Measurements from ENCODE around the gene LRRC71. TPM values are rescaled to one million over a fixed set of nuclear protein-coding genes. Genes with fewer than 3 reads are reported as not detected.
A peak's percentile ranks its signal among the peaks of the same experiment; 100 is the strongest.

LRRC71 gene
- total and polyA plus RNA-seq, 2 of the 8 experiments (the other 6 are each of a cell fraction or from before 2014, with no cell fraction given): 0.05 TPM; not detected in 1

GRCh38 chr1:156901590-156901900 is 18.9 kb upstream of the LRRC71 start:
- no peak overlapping the region for H3K4me2 ChIP-seq (ENCODE audit: insufficient read depth in 1 of 2, low read depth in 2 of 2, low read length in 2 of 2)
- no peak overlapping the region for H4K5ac ChIP-seq (ENCODE audit: insufficient read length, low read depth, low read length)
- peaks cover 0 to 5% (median under 1%) of the 10 kb centered on the region in 4 experiments; a peak in 2 of 7 replicates for H3K4me1 ChIP-seq (replicated peaks in 1 of 4; ENCODE audit: control insufficient read depth in 3 of 4, insufficient read depth in 4 of 4, low read length in 3 of 4)
- H3K23me2 ChIP-seq (ENCODE audit: low read depth, low read length): no peaks in the 10 kb centered on the region
- H2BK5ac ChIP-seq (ENCODE audit: low read depth, low read length): no peak overlapping the region
- H2AK5ac ChIP-seq (ENCODE audit: low read depth, low read length): no peak overlapping the region
- H3K27ac ChIP-seq (ENCODE audit: low read depth, low read length): no peak overlapping the region
- no peaks in the 10 kb centered on the region for H4K20me1 ChIP-seq (replicated peaks in 1 of 2; ENCODE audit: control insufficient read depth in 1 of 2, insufficient read depth in 2 of 2, low read length in 2 of 2)
- H2BK120ac ChIP-seq (replicated peaks; ENCODE audit: low read depth, low read length): no peak overlapping the region
- H3K18ac ChIP-seq (ENCODE audit: extremely low read depth, low read length): no peak overlapping the region
- WGBS, 2 experiments (ENCODE audit: extremely low coverage in 1 of 2, insufficient coverage in 1 of 2, insufficient read length in 1 of 2, insufficient replicate concordance in 2 of 2, low coverage in 1 of 2, low lambda C conversion rate in 2 of 2, missing lambda C conversion rate in 1 of 2): 91% methylated on average over 4 of the region's 4 CpGs; no CpG with 5 or more reads in 1 of the 2 experiments
- no peaks in the 10 kb centered on the region for H3K36me3 ChIP-seq (ENCODE audit: control insufficient read depth in 2 of 4, insufficient read depth in 4 of 4, low read length in 3 of 4)
- no peak overlapping the region for H2BK20ac ChIP-seq (ENCODE audit: low read length)
- no peak overlapping the region for H3K23ac ChIP-seq (ENCODE audit: insufficient read length)
- no peak overlapping the region for H2BK15ac ChIP-seq (ENCODE audit: low read length)
- peak overlapping the region; percentile 9; the same call in 1 of the 2 replicates for H4K8ac ChIP-seq (ENCODE audit: extremely low read depth, insufficient read depth, low read length)
- H2AFZ ChIP-seq (ENCODE audit: low read length): no peak overlapping the region
- H3K79me1 ChIP-seq (ENCODE audit: low read depth, low read length): no peaks in the 10 kb centered on the region
- H3K27me3 ChIP-seq (replicated peaks in 1 of 4; ENCODE audit: control insufficient read depth in 3 of 4, extremely low read depth in 1 of 4, insufficient read depth in 3 of 4, low read length in 3 of 4): peaks cover 0 to 7% (median 2%) of the 10 kb centered on the region in 4 experiments; a peak in 4 of 7 replicates
- ChIA-PET CTCF (ENCODE audit: partially characterized antibody) (interaction anchor here (1.0 to 6.7 kb wide), 13 partner anchors 9 to 282 kb away, joined by 3 to 73 read pairs (median 7); partner anchors contain the start of genes LRRC71, NTRK1 and PEAR1), POLR2A (ENCODE audit: partially characterized antibody) (interaction anchor here (0.7 to 1.3 kb wide), 6 partner anchors 9 to 26 kb away, joined by 3 to 4 read pairs (median 3); no protein-coding TSS in a partner anchor)
- H4K91ac ChIP-seq (replicated peaks; ENCODE audit: insufficient read length, low read length): no peak overlapping the region
- no peak overlapping the region for H3K14ac ChIP-seq (ENCODE audit: insufficient read length)
- no peak overlapping the region for H3K56ac ChIP-seq (replicated peaks; ENCODE audit: insufficient read length, low read depth, low read length)
- H3K79me2 ChIP-seq (ENCODE audit: control insufficient read depth in 1 of 2, insufficient read depth in 2 of 2, low read length in 2 of 2): no peaks in the 10 kb centered on the region
- H3K9me3 ChIP-seq (ENCODE audit: insufficient read depth in 2 of 2, low read depth in 1 of 2, low read length in 1 of 2): peaks cover 0 to 4% of the 10 kb centered on the region in 2 experiments; a peak in 1 of 4 replicates
- H3K4ac ChIP-seq (replicated peaks; ENCODE audit: insufficient read length, low read depth, low read length): no peak overlapping the region
- no peak for DNase-seq (ENCODE audit: low read depth in 1 of 2, low spot score in 2 of 2)
- H3K9ac ChIP-seq (replicated peaks in 1 of 4; ENCODE audit: extremely low read depth in 1 of 4, low read depth in 3 of 4, low read length in 3 of 4): no peak overlapping the region
- H3K4me3 ChIP-seq (ENCODE audit: extremely low read depth in 1 of 4, insufficient read depth in 2 of 4, low read depth in 3 of 4, low read length in 4 of 4): no peak overlapping the region
- no peak for TF ChIP-seq CHD1 (IDR thresholded peaks at IDR 0.05; ENCODE audit: low read depth, low read length)
- no peak for TF ChIP-seq POLR2AphosphoS5 (IDR thresholded peaks at IDR 0.05; ENCODE audit: low read depth, low read length)
- no peak for TF ChIP-seq JUN (IDR thresholded peaks at IDR 0.05; ENCODE audit: low read depth, low read length)
- TF ChIP-seq EGR1 (IDR thresholded peaks at IDR 0.05; ENCODE audit: borderline replicate concordance, low read depth, low read length): no peak
- TF ChIP-seq TAF1 (IDR thresholded peaks at IDR 0.05; ENCODE audit: low read depth, low read length): no peak
- TF ChIP-seq MAFK (IDR thresholded peaks at IDR 0.05; ENCODE audit: low read depth, low read length): no peak
- no peak for TF ChIP-seq RFX5 (IDR thresholded peaks at IDR 0.05; ENCODE audit: borderline replicate concordance, low read depth, low read length)
- no peak for TF ChIP-seq CTBP2 (IDR thresholded peaks at IDR 0.05; ENCODE audit: borderline replicate concordance, insufficient read depth, insufficient read length, low read length)
- TF ChIP-seq SIRT6 (IDR thresholded peaks at IDR 0.05; ENCODE audit: low read length): no peak
- TF ChIP-seq POLR2A (IDR thresholded peaks at IDR 0.05; ENCODE audit: control extremely low read depth in 1 of 2, low read depth in 2 of 2, low read length in 2 of 2): no peak
- no peak for TF ChIP-seq SRF (IDR thresholded peaks at IDR 0.05; ENCODE audit: low read depth, low read length)
- no peak for TF ChIP-seq BRCA1 (IDR thresholded peaks at IDR 0.05; ENCODE audit: low read depth, low read length)
- no peak for TF ChIP-seq CBX8 (IDR thresholded peaks at IDR 0.05; ENCODE audit: borderline replicate concordance, low read depth, low read length)
- no peak for TF ChIP-seq CBX5 (IDR thresholded peaks at IDR 0.05; ENCODE audit: low read depth, low read length)
- TF ChIP-seq CEBPB (IDR thresholded peaks at IDR 0.05; ENCODE audit: low read depth, low read length): no peak
- TF ChIP-seq BACH1 (IDR thresholded peaks at IDR 0.05; ENCODE audit: low read length): no peak
- TF ChIP-seq CHD2 (IDR thresholded peaks at IDR 0.05; ENCODE audit: low read length): no peak
- FAIRE-seq: no peak
- no peak overlapping the region for H2BK12ac ChIP-seq (ENCODE audit: low read depth, low read length)
